Esophagus squamous epithelium (tissue), 5 donors: ENCODE measurements around the gene ANKRD13B. TPM values are rescaled to one million over a fixed set of nuclear protein-coding genes. Genes with fewer than 3 reads are reported as not detected.
A peak's percentile ranks its signal among the peaks of the same experiment; 100 is the strongest.

Experiments
- DNase-seq: peaks from one replicate; lab custom pipeline; 2025; lab: John Stamatoyannopoulos, UW
- H3K27ac ChIP-seq, 4 donors: fragments of 200-600 bp; sonication (generic); one replicate each; pipeline ENCODE4 v1.5.1; 2016 to 2019; ENCODE audit warnings: mild to moderate bottlenecking in 1 of 4
- H3K27me3 ChIP-seq, 4 donors: fragments of 200-600 bp; sonication (generic); 1 replicate in 3 of 4; 2 replicates in 1 of 4; pipeline versions ENCODE4 v1.5.1 to v1.6.0; 2017 to 2021; ENCODE audit warnings: antibody characterized with exemption in 1 of 4
- H3K36me3 ChIP-seq, 3 donors: fragments of 200-600 bp; sonication (generic); one replicate each; pipeline ENCODE4 v1.5.1; 2016 to 2019
- H3K4me1 ChIP-seq, 3 donors: fragments of 200-600 bp; sonication (generic); one replicate each; pipeline ENCODE4 v1.5.1; 2017 to 2019
- H3K4me3 ChIP-seq, 4 donors: fragments of 200-600 bp; sonication (generic); 1 replicate in 3 of 4; 2 replicates in 1 of 4; pipeline ENCODE4 v1.5.1; 2016 to 2019; ENCODE audit warnings: mild to moderate bottlenecking in 2 of 4, moderate library complexity in 1 of 4
- H3K9me3 ChIP-seq, 3 donors: fragments of 200-600 bp; sonication (generic); one replicate each; pipeline ENCODE4 v1.5.1; 2016 to 2019
- POLR2A ChIP-seq, 4 donors: fragments of 450-650 bp; IDR thresholded peaks; one replicate each; pipeline ENCODE4 v1.6.1; 2017; ENCODE audit warnings: antibody characterized with exemption in 4 of 4, mild to moderate bottlenecking in 4 of 4, moderate library complexity in 3 of 4
- WGBS, 2 donors: methylation state at CpG; one replicate each; pipeline ENCODE4 v1.1.5; 2018; 5-methylcytosine and 5-hydroxymethylcytosine counted together
- intact Hi-C: fragments of 100-400 bp; cut with DNase I; formaldehyde crosslinking; loops from one replicate; pipeline ENCODE4 v1.15.0; 2022
- total RNA-seq, 4 donors: library from RNA; depleted of rRNA; stranded (reverse); fragments of >200 nt; gene quantifications; one replicate each; pipeline ENCODE4 v1.1.0, GENCODE V29; 2016
- TF ChIP-seq, protein P1 (sequence below), 6 experiments: fragments of 450-650 bp in 4 of 6; fragments of 200-600 bp in 2 of 6; sonication (generic) in 2 of 6; IDR thresholded peaks; one replicate each; pipeline ENCODE4 v1.5.1; 2016 to 2019; ENCODE audit warnings: antibody characterized with exemption in 6 of 6, mild to moderate bottlenecking in 4 of 6, moderate library complexity in 4 of 6
- donor health status: DM: yes; HTN: yes; CAD: no.

Gene ANKRD13B
- total RNA-seq, 4 donors from 2014 or later: 3.3 to 18.7 (median 10.2) TPM

DNA sequence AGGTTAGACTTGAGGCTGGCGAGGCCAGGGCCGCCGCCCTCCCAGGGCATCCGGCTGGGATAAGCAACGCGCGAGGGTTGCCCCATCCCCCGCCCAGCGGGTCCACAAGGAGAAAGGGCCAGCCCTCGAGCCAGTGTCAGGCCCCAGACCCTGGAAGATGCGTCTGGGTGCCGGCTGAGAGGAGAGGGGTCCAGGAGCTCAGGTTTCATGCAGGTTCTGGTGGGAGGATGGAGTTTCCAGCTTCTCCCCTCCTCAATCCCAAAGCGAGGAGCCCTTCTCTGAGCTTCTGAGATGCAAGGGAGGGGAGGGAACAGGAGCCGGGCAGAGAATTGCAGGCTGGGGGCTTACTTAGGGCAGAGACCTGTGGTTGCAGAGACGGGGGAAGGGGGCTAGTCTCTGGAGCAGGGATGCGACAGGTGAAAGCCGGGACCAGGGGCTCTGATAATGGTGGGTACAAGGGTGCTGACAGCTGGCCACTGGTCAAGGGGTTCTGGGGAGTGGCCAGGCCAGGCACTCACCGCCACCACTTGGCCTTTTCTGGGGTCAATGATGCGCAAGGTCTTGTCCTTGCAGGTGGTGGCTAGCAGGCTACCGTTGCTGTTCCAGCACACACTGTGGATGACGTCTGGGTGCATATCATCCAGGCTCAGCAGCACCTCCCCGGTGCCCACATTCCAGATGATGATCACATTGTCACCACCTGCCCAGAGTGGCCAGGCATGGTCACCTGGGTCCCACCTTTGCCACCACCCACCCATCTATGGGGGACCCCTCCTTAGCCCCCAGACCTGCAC is 25.5 kb downstream of the ANKRD13B start:
- TF ChIP-seq, protein P1, sequence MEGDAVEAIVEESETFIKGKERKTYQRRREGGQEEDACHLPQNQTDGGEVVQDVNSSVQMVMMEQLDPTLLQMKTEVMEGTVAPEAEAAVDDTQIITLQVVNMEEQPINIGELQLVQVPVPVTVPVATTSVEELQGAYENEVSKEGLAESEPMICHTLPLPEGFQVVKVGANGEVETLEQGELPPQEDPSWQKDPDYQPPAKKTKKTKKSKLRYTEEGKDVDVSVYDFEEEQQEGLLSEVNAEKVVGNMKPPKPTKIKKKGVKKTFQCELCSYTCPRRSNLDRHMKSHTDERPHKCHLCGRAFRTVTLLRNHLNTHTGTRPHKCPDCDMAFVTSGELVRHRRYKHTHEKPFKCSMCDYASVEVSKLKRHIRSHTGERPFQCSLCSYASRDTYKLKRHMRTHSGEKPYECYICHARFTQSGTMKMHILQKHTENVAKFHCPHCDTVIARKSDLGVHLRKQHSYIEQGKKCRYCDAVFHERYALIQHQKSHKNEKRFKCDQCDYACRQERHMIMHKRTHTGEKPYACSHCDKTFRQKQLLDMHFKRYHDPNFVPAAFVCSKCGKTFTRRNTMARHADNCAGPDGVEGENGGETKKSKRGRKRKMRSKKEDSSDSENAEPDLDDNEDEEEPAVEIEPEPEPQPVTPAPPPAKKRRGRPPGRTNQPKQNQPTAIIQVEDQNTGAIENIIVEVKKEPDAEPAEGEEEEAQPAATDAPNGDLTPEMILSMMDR (IDR thresholded peaks at IDR 0.05): no peak
- TF ChIP-seq POLR2A (IDR thresholded peaks at IDR 0.05): no peak
- Histone ChIP-seq H3K27ac (peak overlapping the region; percentile 63 to 75 (median 70)), H3K4me1 (peaks cover 56 to 99% (median 57%) of the 10 kb centered on the region in 3 donors), H3K9me3 (no peaks in the 10 kb centered on the region), H3K36me3 (no peaks in the 10 kb centered on the region), H3K27me3 (peaks cover 0 to 43% (median 0%) of the 10 kb centered on the region in 4 donors), H3K4me3 (peak overlapping the region; percentile 33 to 65 (median 42))
- WGBS, 2 donors: 61 to 89% methylated on average over 7 of the region's 22 CpGs
- DNase-seq: no peak
- intact Hi-C loops: loop anchor here (10.0 kb wide), 1 partner anchor 156 kb away; no protein-coding TSS in a partner anchor

DNA sequence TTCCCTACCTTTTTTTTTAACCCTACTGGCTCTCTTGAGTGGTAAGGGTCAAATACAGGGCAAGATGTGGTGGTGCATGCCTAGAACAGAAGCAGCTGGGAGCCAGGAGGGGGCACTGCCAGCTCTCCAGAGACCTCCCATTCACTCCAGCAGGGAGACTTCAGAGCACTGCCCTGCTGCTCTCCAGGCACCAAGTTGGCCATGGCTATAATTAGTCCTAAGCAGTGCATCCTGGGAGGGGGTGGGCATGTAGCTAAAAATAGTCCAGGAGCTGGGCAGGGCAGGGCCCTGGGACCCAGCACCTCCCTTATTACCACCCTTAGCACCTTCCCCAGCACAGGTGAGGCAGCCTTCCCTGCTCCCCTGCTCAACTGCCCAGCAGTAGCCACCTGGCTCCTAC is 26.3 kb downstream of the ANKRD13B start:
- peaks cover 49 to 97% (median 49%) of the 10 kb centered on the region in 3 donors for H3K4me1 ChIP-seq
- intact Hi-C loops: loop anchor here (10.0 kb wide), 1 partner anchor 156 kb away; no protein-coding TSS in a partner anchor
- no peak overlapping the region for H3K27ac ChIP-seq
- DNase-seq: no peak
- H3K27me3 ChIP-seq: peaks cover 0 to 43% (median 0%) of the 10 kb centered on the region in 4 donors
- H3K4me3 ChIP-seq: no peak overlapping the region
- no peaks in the 10 kb centered on the region for H3K36me3 ChIP-seq
- TF ChIP-seq POLR2A (IDR thresholded peaks at IDR 0.05): no peak
- TF ChIP-seq, protein P1 (IDR thresholded peaks at IDR 0.05): peak in 1 of 6 experiments; percentile 7
- no peaks in the 10 kb centered on the region for H3K9me3 ChIP-seq

DNA sequence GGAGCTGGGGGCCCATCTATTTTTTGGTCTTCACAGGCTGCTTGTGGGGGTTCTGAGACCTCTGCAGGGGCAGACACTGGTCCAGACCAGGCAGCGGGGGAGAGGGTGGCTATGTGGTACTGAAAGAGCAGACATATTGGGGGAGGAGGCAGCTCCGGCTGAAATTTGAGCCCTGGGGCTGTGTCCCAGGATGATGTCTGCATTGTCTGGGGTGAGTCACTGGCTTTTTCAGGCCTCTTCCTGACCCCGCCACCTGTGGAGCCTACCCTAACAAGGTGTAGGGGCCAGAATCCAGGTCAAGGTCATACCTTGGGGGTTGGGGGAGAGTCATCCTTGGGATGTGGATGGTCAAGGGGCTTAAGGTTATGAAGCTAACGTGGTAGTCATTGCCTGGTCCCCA is 27.3 kb downstream of the ANKRD13B start:
- no peaks in the 10 kb centered on the region for H3K36me3 ChIP-seq
- no peak overlapping the region for H3K27ac ChIP-seq
- H3K4me3 ChIP-seq: no peak overlapping the region
- peaks cover 39 to 97% (median 39%) of the 10 kb centered on the region in 3 donors for H3K4me1 ChIP-seq
- WGBS, 2 donors: 80 to 92% methylated on average over 1 to 2 of the region's 4 CpGs
- no peaks in the 10 kb centered on the region for H3K9me3 ChIP-seq
- intact Hi-C loops: no loop called here
- no peak for TF ChIP-seq POLR2A (IDR thresholded peaks at IDR 0.05)
- TF ChIP-seq, protein P1 (IDR thresholded peaks at IDR 0.05): no peak
- DNase-seq: no peak
- peaks cover 0 to 38% (median 0%) of the 10 kb centered on the region in 4 donors for H3K27me3 ChIP-seq

DNA sequence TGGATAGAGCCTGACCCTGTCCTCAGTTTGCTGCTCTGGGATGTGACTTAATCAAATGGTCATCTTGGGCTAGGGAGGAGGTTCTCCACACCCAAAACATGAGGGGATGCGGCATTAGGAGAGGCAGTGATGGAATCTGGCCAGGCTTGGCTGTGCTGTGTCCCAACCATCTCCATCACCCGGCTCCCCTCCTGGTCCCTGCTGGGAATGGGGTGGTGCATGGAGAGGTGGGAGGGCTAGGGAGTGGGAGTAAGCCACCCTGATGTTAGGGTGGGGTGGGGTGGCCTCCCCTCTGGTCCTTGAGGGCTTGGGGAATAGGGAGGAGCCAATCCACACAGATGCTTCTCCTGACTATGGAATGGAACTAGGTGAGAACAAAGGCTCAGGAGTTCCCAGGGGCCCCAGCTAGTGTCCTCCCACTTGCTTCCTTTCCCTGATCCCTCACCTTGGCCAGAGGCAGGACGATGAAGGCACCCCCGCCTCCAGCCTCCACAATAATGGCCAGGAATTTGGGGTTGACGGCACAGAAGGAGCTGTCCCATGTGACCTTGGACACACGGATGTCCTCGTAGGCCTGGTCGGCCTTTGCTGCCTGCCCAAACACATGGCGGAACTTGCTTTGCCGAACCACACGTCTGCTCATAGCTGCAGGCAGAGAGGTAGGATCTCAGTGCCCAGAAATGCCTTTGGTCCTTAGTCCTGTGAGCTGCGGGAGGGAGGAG is 28.0 kb downstream of the ANKRD13B start:
- Histone ChIP-seq H3K27me3 (peaks cover 0 to 36% (median 0%) of the 10 kb centered on the region in 4 donors), H3K9me3 (no peaks in the 10 kb centered on the region), H3K36me3 (no peaks in the 10 kb centered on the region), H3K27ac (peak overlapping the region in 3 of 4 donors; percentile 43 to 83 (median 83)), H3K4me1 (peaks cover 33 to 97% (median 34%) of the 10 kb centered on the region in 3 donors), H3K4me3 (peak overlapping the region in 2 of 4 donors; percentile 69 to 82)
- intact Hi-C loops: no loop called here
- 93 to 100% methylated on average over 5 to 6 of the region's 12 CpGs for WGBS, 2 donors
- TF ChIP-seq, protein P1 (IDR thresholded peaks at IDR 0.05): no peak
- no peak for TF ChIP-seq POLR2A (IDR thresholded peaks at IDR 0.05)
- no peak for DNase-seq
